Measurements from ENCODE around the gene TMEM163.

Gene TMEM163

GRCh38 chr2:134611316-134611715 is 107.5 kb downstream of the TMEM163 start:
- no peak overlapping the region for H3K4me3 ChIP-seq (ENCODE audit: low read depth, low read length)
- no peak for DNase-seq (ENCODE audit: low read depth)
- no peak for TF ChIP-seq CTCF (IDR thresholded peaks at IDR 0.05; ENCODE audit: low read depth, low read length, missing control alignments)

- no peak for TF ChIP-seq CTCF (IDR thresholded peaks at IDR 0.05; ENCODE audit: low read depth, low read length, missing control alignments)
- DNase-seq (ENCODE audit: low read depth) = no peak
- no peak overlapping the region for H3K4me3 ChIP-seq (ENCODE audit: low read depth, low read length)
Measured at GRCh38 chr2:134610871-134611270, 107.9 kb downstream of the TMEM163 start.

GRCh38 chr2:134609924-134610513 is 108.8 kb downstream of the TMEM163 start:
- no peak for TF ChIP-seq CTCF (IDR thresholded peaks at IDR 0.05; ENCODE audit: low read depth, low read length, missing control alignments)
- DNase-seq (ENCODE audit: low read depth) = no peak
- H3K4me3 ChIP-seq (ENCODE audit: low read depth, low read length) = no peak overlapping the region

GRCh38 chr2:134603966-134604365 is 114.8 kb downstream of the TMEM163 start:
- no peak overlapping the region for H3K4me3 ChIP-seq (ENCODE audit: low read depth, low read length)
- DNase-seq (ENCODE audit: low read depth) = no peak
- TF ChIP-seq CTCF (IDR thresholded peaks at IDR 0.05; ENCODE audit: low read depth, low read length, missing control alignments) = no peak

DNA sequence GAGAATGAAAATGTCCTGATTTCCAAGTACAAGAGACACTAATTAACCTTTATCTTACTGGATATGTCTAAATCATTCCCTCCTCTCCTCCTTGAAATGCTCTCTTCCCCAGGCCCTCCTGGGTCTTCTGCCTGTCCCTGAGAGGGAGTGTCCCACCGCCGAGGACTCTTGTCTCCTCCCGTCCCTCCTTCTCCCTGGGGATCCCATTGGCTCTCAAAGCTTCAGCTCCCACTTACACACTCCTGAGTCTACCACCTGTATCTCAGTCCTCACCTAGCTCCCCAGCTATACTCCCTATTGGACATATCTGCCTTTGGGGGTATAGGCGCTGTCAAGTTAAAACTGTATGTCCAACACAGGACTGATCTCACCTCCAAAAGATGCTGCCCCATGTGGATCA is 116.1 kb downstream of the TMEM163 start:
- TF ChIP-seq CTCF (IDR thresholded peaks at IDR 0.05; ENCODE audit: low read depth, low read length, missing control alignments) = no peak
- no peak for DNase-seq (ENCODE audit: low read depth)
- no peak overlapping the region for H3K4me3 ChIP-seq (ENCODE audit: low read depth, low read length)

GRCh38 chr2:134601264-134601663 is 117.5 kb downstream of the TMEM163 start:
- no peak overlapping the region for H3K4me3 ChIP-seq (ENCODE audit: low read depth, low read length)
- DNase-seq (ENCODE audit: low read depth) = no peak
- TF ChIP-seq CTCF (IDR thresholded peaks at IDR 0.05; ENCODE audit: low read depth, low read length, missing control alignments) = no peak

GRCh38 chr2:134600208-134600607 is 118.6 kb downstream of the TMEM163 start:
- DNase-seq (ENCODE audit: low read depth) = no peak
- TF ChIP-seq CTCF (IDR thresholded peaks at IDR 0.05; ENCODE audit: low read depth, low read length, missing control alignments) = no peak
- no peak overlapping the region for H3K4me3 ChIP-seq (ENCODE audit: low read depth, low read length)

All from GM12864 (cell line).